NCI-H1417 treated with DMSO at 0.1 percent for 48 hours (cell line): ENCODE data around the gene ATOSA.
A peak's percentile ranks its signal among the peaks of the same experiment; 100 is the strongest.

Experiments
- DNase-seq: peaks from one replicate; lab custom pipeline; 2025; lab: John Stamatoyannopoulos, UW

ATOSA gene

DNA sequence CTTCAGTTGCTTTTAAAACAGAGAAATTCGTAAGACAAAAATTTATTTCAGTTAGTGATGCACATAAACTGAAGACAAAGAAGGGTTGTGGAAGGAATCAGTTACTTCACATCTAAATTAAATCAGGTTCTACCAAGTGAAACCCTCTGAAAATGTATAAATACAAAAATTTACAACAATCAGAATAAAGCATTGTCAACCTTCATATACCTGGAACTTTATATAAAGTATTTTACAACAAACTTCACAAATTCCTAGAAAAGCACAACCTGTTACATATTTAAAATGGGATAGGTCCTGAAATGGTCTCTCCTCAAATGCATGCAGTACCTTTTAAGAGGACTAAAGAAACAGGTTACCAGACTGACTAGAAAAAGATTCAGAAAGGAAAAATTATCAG, 26.9 kb downstream of the ATOSA start:
- no peak for DNase-seq

DNA sequence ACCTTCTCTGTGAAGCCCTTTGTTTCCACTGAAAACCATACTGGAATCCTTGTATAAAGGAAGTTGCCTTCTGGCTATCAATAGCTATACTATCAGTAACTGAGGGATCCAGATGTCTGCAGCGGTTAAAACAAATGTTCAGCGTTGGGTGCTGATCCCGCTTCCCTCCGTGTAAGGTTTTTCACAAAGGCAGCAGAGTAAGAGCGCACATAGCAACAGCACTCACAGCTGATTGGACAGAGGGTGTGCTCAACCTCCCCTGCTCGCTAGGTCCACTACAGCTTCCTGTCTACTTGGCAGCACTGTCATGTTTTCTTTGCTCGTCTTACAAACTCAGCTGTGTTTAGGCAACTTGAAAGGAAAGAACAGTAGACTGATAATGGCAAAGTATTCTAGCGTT, 27.3 kb downstream of the ATOSA start:
- DNase-seq: peak; percentile 26

DNA sequence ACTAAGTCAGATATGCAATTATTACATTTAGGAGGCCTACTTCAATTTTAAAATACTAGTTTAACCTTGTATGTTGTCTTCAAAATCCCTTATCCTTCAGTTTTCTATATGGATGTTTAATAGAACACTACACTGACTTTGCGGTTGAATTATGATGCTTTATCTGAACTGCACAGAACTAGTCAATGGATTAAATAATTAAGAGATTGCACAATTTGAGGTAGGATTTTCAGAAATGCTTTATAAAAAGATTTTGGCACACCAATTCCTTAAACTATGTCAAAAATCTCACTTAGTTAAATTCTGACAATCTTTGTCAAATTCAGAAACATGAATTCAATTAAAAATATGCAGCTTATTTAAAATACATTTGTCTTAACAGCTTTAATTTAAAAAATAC, 28.1 kb downstream of the ATOSA start:
- no peak for DNase-seq

DNA sequence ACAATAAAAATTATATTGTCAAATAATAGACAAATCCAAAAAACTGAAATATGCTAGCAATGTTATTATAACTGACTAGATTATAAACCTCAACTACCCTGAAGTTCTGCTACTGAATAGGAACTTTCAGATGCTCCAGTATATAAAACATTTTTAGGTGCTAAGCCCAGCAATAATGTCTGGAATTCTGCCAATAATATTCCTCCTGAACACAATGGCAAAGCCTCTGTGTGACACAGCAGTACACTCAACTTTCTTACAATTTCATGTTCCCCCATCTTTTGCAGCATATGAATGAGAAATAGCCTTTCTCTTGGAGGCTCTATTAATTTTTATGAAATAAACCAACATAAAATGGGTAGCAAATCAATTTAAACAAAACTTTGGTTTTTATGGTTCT, 29.5 kb downstream of the ATOSA start:
- no peak for DNase-seq

DNA sequence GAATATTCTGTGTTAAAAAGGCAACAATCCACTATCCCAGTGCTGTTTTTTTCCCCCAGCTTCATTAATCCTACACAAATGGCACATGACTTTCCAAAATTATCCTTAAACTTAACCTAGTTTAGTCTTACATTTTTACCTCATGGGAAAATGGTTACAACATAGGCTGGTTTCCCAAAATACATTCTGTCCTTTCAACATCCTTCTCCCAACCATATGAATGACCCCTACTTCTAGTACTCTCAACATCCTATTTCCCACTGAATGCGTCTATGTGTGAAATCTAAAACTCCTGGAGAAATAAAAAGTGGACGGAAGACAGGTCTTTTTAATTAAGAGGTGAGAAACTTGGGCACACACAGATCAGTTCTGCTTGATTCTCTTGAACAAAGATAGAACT, 33.3 kb downstream of the ATOSA start:
- DNase-seq: no peak

DNA sequence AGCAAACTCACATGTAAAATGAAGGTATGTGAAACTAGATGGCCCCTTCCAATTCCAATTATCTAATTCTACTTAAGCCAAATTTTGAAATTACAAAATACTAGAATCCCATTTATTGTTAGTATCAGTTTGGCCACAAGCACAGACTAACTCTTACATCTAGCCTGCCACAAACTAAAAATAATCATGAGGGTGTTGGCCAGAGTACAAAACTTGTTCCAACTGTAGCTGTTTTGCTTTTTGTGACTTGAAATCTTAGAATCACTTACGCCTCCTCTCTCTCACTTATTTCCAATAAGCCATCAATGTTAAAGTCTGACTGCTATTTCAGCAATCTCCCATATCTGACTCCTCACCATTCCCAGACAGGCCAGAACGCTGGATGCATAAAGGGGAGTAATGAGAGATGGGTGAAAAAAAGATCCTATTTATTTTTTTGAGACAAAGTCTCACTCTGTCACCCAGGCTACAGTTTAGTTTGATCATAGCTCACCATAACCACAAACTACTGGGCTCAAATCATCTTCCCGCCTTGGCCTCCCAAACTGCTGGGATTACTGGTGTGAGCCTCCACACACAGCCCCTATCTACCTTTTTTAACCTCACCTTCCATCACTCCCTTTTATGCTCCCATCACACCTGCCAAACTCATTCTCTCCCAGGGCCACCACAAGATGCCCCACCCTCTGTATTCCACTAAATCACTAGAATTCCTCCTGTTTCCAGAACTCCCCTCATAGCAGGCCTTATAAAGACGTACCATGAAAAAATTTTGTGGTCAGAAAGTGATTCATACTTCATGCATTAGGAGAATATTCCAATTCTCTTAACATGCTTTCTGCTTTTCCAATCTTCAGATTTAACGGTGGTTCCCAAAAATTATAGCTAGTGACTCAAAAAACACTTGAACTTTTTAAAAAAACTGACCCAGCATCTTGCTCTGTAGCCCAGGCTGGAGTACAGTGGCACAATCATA, 36.5 kb downstream of the ATOSA start:
- DNase-seq: no peak

DNA sequence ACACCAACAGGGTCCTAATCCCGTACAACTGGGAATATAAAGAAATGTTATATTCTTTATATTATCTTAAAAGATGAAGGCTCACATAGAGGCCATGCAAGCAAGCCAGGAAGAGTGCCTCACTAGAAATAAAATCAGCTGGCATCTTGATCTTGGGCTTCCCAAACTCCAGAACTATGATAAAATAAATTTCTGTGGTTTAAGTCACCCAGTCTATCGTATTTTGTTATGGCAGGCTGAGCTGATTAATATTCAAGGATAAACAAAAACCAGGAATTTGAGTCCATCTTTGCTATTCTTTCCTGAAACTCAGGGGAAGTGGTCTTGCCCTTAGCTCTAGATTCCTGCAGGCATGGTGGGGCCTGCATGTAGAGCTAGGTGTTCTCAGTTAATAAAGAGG, 42.7 kb downstream of the ATOSA start:
- DNase-seq: no peak

DNA sequence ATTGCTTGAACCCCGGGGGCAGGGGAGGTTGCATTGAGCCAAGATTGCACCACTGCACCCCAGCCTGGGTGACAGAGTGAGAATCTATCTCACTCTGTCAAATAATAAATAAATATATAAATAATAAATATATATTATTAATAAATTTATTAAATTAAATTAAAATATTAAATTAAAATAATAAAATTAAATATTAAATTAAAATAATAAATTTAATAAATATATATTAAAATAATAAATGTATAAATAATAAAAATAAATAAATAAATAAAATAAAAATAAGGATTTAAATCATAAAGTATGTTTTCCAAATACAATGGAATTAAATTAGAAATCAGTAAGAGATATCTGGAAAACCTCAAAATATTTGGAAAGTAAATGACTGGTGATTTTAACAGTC, 43.3 kb downstream of the ATOSA start:
- no peak for DNase-seq
